ENCODE results near the gene SGTA.

Gene SGTA

DNA sequence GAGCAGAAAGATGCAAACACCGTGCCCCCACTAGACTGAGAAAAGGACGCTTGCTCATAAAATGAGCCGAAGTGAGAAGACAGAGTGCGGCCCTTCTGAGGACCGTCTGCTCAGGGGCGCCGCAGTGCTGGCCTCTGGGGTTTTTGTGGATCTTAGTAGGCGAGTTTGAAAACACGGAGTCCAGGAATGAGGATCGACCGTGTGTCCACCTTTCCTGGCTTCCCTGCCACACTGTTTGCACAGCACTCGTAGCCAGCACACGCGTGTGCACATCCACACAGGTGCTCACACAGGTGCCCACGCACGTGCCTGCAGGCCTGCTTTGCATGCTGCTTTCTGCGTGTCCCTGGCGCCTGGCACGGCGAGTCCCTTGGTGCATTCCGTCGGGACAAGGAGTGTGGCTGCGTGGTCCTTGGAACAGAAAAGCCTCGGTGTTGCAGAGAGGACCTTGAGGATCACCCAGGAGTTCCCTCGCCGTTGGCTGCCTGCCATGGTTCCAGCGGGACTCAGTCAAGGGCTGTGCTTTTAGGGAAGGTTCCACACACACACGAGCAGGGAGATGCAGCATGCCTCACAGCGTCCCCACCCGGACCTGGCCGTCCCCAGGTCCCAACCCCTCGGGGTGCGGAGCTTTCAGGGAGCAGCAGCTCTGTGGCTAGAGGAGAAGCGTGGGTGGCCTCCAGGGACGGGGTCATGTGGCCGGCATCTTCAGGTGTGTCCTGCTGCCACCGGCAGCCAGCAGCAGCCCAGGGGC, 26.5 kb upstream of the SGTA start:
- TF ChIP-seq, protein P1, sequence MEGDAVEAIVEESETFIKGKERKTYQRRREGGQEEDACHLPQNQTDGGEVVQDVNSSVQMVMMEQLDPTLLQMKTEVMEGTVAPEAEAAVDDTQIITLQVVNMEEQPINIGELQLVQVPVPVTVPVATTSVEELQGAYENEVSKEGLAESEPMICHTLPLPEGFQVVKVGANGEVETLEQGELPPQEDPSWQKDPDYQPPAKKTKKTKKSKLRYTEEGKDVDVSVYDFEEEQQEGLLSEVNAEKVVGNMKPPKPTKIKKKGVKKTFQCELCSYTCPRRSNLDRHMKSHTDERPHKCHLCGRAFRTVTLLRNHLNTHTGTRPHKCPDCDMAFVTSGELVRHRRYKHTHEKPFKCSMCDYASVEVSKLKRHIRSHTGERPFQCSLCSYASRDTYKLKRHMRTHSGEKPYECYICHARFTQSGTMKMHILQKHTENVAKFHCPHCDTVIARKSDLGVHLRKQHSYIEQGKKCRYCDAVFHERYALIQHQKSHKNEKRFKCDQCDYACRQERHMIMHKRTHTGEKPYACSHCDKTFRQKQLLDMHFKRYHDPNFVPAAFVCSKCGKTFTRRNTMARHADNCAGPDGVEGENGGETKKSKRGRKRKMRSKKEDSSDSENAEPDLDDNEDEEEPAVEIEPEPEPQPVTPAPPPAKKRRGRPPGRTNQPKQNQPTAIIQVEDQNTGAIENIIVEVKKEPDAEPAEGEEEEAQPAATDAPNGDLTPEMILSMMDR (IDR thresholded peaks at IDR 0.05; ENCODE audit: extremely low read depth, insufficient read depth, missing control alignments), result no peak
- in situ Hi-C loops (cut with MboI; ENCODE audit: low pct_unique_long_range_greater_than_20kb, low sequenced_read_pairs, unreplicated experiment), result no loop called here
- DNase-seq (ENCODE audit: low spot score), result peak; percentile 24

DNA sequence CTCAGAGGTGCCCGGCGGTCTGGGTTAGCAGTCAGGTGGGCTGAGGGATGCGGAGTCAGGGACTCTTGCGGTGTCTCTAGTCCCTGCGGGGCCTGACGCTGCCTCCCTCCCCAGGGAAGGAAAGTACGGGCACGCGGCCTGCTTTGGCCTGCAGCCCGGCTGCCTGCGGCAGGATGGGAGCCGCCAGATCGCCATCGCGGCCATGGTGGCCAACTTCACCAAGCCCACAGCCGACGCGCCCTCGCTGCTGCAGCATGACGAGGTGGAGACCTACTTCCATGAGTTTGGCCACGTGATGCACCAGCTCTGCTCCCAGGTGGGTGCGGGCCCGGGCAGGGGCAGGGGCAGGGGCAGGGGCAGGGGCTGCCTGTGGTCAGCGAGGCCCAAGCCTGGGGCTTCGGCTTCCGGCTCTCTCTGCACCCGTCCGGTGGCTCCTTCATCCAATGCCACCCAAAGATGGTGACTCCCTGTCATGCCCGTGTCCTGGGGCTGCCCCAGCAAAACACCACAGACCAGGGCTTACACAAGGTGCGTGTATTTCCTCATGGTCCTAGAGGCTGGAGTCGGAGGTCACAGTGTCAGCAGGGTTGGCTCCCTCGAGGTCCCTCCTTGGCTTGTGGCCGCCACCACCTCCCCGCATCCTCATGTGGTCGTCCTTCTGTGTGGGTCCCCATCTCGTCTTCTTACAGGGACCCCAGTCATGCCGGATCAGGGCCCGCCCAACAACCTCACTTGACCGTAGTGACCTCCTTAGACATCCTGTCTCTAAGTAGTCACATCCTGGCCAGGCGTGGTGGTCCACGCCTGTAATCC, 25.3 kb upstream of the SGTA start:
- in situ Hi-C loops (cut with MboI; ENCODE audit: low pct_unique_long_range_greater_than_20kb, low sequenced_read_pairs, unreplicated experiment), result no loop called here
- DNase-seq (ENCODE audit: low spot score), result no peak
- TF ChIP-seq, protein P1 (IDR thresholded peaks at IDR 0.05; ENCODE audit: extremely low read depth, insufficient read depth, missing control alignments), result no peak

DNA sequence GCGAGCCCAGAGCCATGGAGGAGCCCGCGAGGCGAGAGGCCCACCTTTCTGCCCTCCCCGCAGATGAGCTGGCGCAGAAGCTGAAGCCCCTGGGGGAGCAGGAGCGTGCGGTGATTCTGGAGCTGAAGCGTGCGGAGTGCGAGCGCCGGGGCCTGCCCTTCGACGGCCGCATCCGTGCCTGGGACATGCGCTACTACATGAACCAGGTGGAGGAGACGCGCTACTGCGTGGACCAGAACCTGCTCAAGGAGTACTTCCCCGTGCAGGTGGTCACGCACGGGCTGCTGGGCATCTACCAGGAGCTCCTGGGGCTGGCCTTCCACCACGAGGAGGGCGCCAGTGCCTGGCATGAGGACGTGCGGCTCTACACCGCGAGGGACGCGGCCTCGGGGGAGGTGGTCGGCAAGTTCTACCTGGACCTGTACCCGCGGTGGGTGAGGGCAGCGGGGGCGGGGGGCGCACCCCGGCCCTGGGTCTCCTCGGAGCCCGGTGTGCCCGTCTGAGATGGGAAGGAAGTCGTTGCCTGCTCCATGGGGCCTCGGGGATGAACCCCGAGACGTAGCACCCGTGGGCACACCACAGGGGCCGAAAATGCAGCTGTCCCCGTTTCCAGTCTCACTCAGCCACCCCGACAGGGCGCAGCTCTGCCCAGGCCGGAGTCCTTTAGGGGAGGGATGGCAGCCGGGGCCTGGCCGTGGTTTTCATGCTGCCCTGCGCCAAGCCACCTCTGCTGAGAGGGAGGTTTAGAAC, 24.5 kb upstream of the SGTA start:
- TF ChIP-seq, protein P1 (IDR thresholded peaks at IDR 0.05; ENCODE audit: extremely low read depth, insufficient read depth, missing control alignments), result no peak
- DNase-seq (ENCODE audit: low spot score), result no peak
- in situ Hi-C loops (cut with MboI; ENCODE audit: low pct_unique_long_range_greater_than_20kb, low sequenced_read_pairs, unreplicated experiment), result no loop called here

DNA sequence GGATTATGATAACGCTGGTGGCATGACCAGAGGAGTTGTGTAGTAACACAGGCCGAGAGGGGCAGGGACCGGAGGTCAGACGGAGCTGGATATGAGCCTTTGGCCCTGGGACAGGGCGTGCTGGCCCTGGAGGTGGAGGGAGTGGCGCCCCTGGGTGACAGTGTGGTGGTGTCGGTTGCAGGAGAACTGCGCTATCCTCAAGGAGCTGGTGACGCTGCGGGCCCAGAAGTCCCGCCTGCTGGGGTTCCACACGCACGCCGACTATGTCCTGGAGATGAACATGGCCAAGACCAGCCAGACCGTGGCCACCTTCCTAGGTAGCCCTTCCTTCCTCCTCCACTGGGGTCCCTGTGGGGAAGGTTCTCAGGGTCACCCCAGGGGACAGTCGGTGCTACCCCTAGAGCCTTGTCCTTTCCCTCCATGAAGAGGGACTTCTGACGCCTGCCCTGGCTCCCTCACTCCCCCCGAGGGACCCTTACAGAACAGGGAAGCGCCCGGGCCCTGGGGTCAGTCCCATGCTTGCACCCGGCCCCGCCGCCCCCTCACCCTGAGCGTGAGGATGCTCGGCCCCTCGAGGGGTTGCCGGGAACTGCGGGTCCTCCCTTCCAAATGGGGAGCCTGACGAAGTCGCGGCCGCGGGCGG, 23.8 kb upstream of the SGTA start:
- no peak for DNase-seq (ENCODE audit: low spot score)
- in situ Hi-C loops (cut with MboI; ENCODE audit: low pct_unique_long_range_greater_than_20kb, low sequenced_read_pairs, unreplicated experiment), result no loop called here
- TF ChIP-seq, protein P1 (IDR thresholded peaks at IDR 0.05; ENCODE audit: extremely low read depth, insufficient read depth, missing control alignments), result no peak

DNA sequence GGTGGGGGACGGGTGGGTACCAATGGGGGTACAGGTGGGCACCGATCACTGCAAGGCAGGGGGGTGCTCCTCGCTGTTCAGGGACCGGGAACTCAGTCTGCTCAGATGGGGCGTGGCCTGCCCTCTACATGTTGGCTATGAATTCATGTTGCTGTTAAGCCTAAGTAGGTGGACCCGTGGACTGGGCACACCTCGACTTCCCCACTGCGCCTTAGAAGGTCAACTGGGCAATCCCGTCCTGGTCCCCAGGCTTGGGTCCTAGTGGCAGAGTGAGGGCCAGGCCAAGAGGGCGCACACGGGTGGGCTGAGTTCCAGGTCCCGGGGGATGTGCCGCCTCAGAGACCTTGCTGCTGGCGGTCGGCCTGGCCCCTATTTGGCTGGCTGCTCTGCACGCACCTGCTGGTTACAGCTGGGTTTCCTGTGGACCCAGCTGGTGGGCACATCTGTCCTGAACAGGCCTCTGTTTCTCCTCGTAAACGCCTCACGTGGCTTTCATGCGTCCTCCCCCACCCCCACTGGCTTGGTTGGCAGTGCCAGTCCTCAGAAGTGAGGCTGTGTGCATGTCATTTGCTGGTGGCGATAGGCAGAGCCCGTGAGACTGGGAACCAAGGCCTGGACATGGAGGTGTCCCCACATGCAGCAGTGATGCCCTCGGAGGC, 23.0 kb upstream of the SGTA start:
- in situ Hi-C loops (cut with MboI; ENCODE audit: low pct_unique_long_range_greater_than_20kb, low sequenced_read_pairs, unreplicated experiment), result no loop called here
- TF ChIP-seq, protein P1 (IDR thresholded peaks at IDR 0.05; ENCODE audit: extremely low read depth, insufficient read depth, missing control alignments), result no peak
- DNase-seq (ENCODE audit: low spot score), result no peak
